MCF 10A (cell line): ENCODE data around the gene RBM5. TPM values are rescaled to one million over a fixed set of nuclear protein-coding genes. Genes with fewer than 3 reads are reported as not detected.

Source experiments
- BruUV-seq: library from RNA; stranded (reverse); fragments of 400-500 nt; replicated peaks from 2 replicates; lab custom pipeline; 2021; lab: Mats Ljungman, UMichigan
- CTCF ChIA-PET: fragments of 300-600 bp; sonication (Branson Sonifier 250); formaldehyde crosslinking; extraction: SDS; loops from one replicate; lab custom pipeline; 2021; ENCODE audit warnings: antibody characterized with exemption, inconsistent platforms; lab: Yijun Ruan, JAX
- POLR2A ChIA-PET: fragments of 300-600, 350-650 bp; sonication (Branson Sonifier 250); formaldehyde crosslinking; extraction: SDS; loops from one replicate; lab custom pipeline; 2020; ENCODE audit warnings: antibody characterized with exemption, inconsistent platforms; lab: Yijun Ruan, JAX
- DNase-seq: peaks from one replicate; pipeline ENCODE4 v3.0.0-alpha.2; 2018; ENCODE audit not compliant: unreplicated experiment
- H3K27ac Mint-ChIP-seq: one replicate; pipeline ENCODE4 v1.8.0; 2022; ENCODE audit warnings: mild to moderate bottlenecking, low read depth, mixed read lengths; ENCODE audit not compliant: unreplicated experiment
- H3K27me3 Mint-ChIP-seq: one replicate; pipeline ENCODE4 v1.8.0; 2022; ENCODE audit warnings: mixed read lengths; ENCODE audit not compliant: insufficient read depth, unreplicated experiment
- H3K36me3 Mint-ChIP-seq: one replicate; pipeline ENCODE4 v1.8.0; 2022; ENCODE audit warnings: mild to moderate bottlenecking, moderate library complexity, mixed read lengths; ENCODE audit not compliant: insufficient read depth, unreplicated experiment
- H3K4me1 Mint-ChIP-seq: one replicate; pipeline ENCODE4 v1.8.0; 2022; ENCODE audit warnings: mixed read lengths; ENCODE audit not compliant: insufficient read depth, unreplicated experiment
- H3K4me3 Mint-ChIP-seq: one replicate; pipeline ENCODE4 v1.8.0; 2022; ENCODE audit warnings: mild to moderate bottlenecking, moderate library complexity, mixed read lengths; ENCODE audit not compliant: unreplicated experiment
- H3K9me3 Mint-ChIP-seq: one replicate; pipeline ENCODE4 v1.8.0; 2022; ENCODE audit warnings: mixed read lengths; ENCODE audit not compliant: unreplicated experiment
- intact Hi-C: fragments of 100-400 bp; cut with micrococcal nuclease; formaldehyde crosslinking; loops from 2 replicates; pipeline ENCODE4 v1.14.1; 2022
- total RNA-seq: library from RNA; stranded (reverse); gene quantifications from 2 replicates; pipeline ENCODE4 v1.2.3, GENCODE V29; 2022
- TF ChIP-seq, protein P1 (sequence below): fragments of 200-600 bp; IDR thresholded peaks from one replicate; pipeline ENCODE4 v1.8.0; 2022; ENCODE audit warnings: antibody characterized with exemption, mild to moderate bottlenecking; ENCODE audit not compliant: unreplicated experiment

Gene RBM5
- total RNA-seq, 1 experiment from 2014 or later = 138 TPM

DNA sequence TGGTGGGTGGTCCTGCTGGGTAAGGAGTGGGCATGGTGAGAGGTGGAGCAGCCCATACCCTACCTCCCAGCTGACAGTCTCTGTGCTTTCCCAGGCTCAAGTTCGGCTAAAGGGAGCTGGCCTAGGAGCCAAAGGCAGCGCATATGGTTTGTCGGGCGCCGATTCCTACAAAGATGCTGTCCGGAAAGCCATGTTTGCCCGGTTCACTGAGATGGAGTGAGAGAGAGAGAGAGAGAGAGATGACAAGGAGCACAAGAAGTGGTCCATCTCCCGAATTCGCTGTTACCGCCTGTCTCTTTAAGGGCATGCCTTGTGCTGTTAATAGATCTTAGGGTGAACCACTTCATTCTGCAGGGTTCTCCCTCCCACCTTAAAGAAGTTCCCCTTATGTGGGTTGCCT lies 29.5 kb downstream of the RBM5 start:
- ChIA-PET POLR2A (interaction anchor here (0.7 kb wide), 1 partner anchor 745 kb away, joined by 3 read pairs; no protein-coding TSS in a partner anchor), CTCF (interaction anchor here (0.6 to 16.6 kb wide), 4 partner anchors 10 to 71 kb away, joined by 3 to 245 read pairs (median 4); partner anchors contain the start of gene GNAT1)
- Mint-ChIP-seq H3K27me3 (no peaks in the 10 kb centered on the region), H3K4me3 (no peak overlapping the region), H3K9me3 (no peaks in the 10 kb centered on the region), H3K27ac (no peak overlapping the region), H3K4me1 (peaks cover 7% of the 10 kb centered on the region), H3K36me3 (peaks cover 87% of the 10 kb centered on the region)
- TF ChIP-seq, protein P1, sequence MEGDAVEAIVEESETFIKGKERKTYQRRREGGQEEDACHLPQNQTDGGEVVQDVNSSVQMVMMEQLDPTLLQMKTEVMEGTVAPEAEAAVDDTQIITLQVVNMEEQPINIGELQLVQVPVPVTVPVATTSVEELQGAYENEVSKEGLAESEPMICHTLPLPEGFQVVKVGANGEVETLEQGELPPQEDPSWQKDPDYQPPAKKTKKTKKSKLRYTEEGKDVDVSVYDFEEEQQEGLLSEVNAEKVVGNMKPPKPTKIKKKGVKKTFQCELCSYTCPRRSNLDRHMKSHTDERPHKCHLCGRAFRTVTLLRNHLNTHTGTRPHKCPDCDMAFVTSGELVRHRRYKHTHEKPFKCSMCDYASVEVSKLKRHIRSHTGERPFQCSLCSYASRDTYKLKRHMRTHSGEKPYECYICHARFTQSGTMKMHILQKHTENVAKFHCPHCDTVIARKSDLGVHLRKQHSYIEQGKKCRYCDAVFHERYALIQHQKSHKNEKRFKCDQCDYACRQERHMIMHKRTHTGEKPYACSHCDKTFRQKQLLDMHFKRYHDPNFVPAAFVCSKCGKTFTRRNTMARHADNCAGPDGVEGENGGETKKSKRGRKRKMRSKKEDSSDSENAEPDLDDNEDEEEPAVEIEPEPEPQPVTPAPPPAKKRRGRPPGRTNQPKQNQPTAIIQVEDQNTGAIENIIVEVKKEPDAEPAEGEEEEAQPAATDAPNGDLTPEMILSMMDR = no peak
- intact Hi-C loops = no loop called here
- DNase-seq = no peak
- BruUV-seq = TSS peak; percentile 27

DNA sequence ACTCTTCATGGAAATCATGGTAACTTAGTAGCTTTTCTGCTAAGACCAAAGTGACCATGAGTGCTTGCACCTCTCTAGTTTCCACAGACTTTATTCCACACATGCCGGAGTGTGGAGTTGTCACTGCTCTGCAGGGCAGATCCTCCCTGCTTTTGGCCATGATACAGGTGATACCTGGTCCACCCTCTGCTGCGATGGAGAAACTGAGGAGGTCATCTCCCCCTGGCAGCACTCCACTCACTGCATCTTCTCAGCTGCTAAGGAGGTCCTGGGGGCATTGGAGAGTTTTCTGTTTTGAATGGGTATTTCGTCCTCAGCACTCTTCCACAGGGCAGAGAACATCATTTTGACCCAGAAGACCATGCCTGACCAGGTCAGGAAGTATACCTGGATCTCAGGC lies 31.1 kb downstream of the RBM5 start:
- no peak for DNase-seq
- peaks cover 7% of the 10 kb centered on the region for H3K4me1 Mint-ChIP-seq
- no peak overlapping the region for H3K4me3 Mint-ChIP-seq
- TF ChIP-seq, protein P1 = no peak
- H3K9me3 Mint-ChIP-seq = no peaks in the 10 kb centered on the region
- H3K27me3 Mint-ChIP-seq = no peaks in the 10 kb centered on the region
- intact Hi-C loops = loop anchor here (2.0 to 5.0 kb wide), 2 partner anchors 37 to 153 kb away; no protein-coding TSS in a partner anchor
- peaks cover 72% of the 10 kb centered on the region for H3K36me3 Mint-ChIP-seq
- ChIA-PET POLR2A (interaction anchor here (1.0 to 5.8 kb wide), 10 partner anchors 11 to 107 kb away, joined by 3 to 48 read pairs (median 8); partner anchors contain the start of genes GNAT1 and RBM5), CTCF (interaction anchor here (0.6 to 16.6 kb wide), 10 partner anchors 10 to 321 kb away, joined by 3 to 245 read pairs (median 4); partner anchors contain the start of gene GNAT1)
- BruUV-seq = no TSS peak
- H3K27ac Mint-ChIP-seq = no peak overlapping the region

DNA sequence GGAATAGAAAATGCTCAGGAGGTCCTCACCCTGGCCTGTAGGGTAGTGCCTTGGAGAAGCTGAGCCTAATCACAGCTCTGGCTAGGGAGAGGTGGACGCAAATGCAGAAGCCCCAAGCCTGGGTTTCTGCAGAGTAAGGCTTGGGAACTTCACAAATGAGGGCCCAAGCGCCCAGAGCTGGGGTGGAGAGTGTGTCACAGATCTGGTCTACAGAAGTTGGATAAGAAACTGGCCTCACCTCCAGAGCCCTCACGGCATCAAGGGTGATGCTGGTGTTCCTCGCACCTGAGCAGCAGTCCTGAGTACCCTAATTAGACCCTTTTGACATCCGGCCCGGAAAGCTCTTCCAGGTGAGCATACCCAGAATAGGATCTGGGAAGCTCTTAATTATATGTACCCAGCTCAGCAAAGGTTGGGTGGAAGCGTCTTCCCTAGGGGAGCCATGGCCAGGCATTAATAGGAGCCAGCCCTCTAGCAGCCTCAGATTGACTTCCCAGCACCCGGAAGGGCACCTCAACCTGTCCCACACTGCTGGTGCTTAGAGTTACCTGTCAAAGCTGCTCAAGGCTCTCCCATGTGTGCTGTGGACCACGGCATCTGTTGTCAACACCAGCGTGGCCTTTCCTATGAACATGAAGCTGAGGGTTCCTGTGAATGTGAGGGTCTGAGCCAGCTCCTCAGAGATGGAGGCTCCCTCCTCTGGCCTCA lies 31.8 kb downstream of the RBM5 start:
- no peaks in the 10 kb centered on the region for H3K27me3 Mint-ChIP-seq
- peaks cover 7% of the 10 kb centered on the region for H3K4me1 Mint-ChIP-seq
- H3K4me3 Mint-ChIP-seq = no peak overlapping the region
- POLR2A ChIA-PET = interaction anchor here (0.6 to 5.8 kb wide), 15 partner anchors 12 to 317 kb away, joined by 3 to 48 read pairs (median 6); partner anchors contain the start of genes GNAI2, GNAT1, INKA1 and RBM5
- CTCF ChIA-PET = interaction anchor here (0.6 to 16.6 kb wide), 33 partner anchors 8 to 321 kb away, joined by 3 to 245 read pairs (median 5); partner anchors contain the start of genes GNAT1 and SEMA3B
- DNase-seq = no peak
- no peak overlapping the region for H3K27ac Mint-ChIP-seq
- no peaks in the 10 kb centered on the region for H3K9me3 Mint-ChIP-seq
- TF ChIP-seq, protein P1 = no peak
- intact Hi-C loops = loop anchor here (1.0 to 5.0 kb wide), 4 partner anchors 36 to 152 kb away; no protein-coding TSS in a partner anchor
- TSS peak; percentile 10 for BruUV-seq
- H3K36me3 Mint-ChIP-seq = peaks cover 70% of the 10 kb centered on the region
